ENCODE measurements around the gene VANGL1.

VANGL1 gene

DNA sequence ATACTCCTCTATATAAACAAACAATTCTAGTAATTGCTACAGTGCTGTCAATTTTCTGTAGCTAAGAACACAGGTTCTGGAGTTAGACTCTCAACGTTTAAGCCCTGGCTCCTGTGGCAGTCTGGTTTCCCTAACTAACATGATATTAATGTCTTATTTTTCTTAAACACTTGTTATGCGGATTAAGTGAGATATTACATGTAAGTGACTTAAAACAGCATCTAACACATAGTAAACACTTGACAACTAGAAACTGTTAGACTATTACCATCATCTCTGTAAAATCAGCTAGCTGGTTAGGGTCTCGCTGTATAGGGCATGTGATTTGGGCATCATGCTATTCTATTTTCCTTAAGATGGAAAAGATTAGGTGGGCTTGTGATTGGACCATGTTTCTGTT, 2.3 kb downstream of the VANGL1 start:
- no peak for DNase-seq (ENCODE audit: low read depth)

DNA sequence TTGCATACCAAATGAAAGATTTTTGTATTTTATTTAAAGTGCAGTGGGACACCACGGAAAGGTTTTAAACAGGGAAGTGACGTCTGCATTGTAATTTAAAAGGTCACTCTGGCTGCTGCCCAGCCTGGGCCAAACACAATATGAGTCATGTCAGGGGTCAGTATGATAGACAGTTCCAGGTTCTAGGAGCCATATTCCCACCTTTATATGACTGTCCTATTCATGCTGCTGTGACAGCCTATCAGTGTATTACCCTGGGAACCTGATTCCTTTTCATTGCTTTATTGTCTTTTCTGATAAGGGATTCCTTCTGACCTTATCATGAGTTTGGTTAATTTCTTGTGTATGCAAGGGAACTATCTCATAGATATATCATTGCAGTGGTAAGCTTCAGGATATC, 5.3 kb downstream of the VANGL1 start:
- DNase-seq (ENCODE audit: low read depth), result no peak

DNA sequence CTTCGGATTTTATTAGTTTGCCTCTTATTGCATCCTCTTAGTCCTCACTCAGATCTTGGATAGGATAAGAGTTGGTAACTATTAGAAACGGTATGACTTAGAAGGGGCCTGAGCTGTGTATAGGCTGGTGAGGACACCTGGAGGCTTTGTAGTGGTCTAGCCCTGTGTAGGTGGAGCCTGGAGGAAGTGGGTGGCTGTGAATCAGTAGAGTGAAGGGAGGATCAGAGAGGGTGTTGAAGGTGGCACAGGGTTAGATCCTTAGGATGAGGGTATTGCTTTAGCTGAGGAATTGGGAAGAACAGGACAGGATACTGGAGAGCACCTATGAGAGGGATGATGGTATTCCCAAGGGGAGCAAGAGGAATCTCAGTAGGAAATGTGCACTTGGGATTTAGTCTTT, 5.7 kb downstream of the VANGL1 start:
- DNase-seq (ENCODE audit: low read depth), result no peak

DNA sequence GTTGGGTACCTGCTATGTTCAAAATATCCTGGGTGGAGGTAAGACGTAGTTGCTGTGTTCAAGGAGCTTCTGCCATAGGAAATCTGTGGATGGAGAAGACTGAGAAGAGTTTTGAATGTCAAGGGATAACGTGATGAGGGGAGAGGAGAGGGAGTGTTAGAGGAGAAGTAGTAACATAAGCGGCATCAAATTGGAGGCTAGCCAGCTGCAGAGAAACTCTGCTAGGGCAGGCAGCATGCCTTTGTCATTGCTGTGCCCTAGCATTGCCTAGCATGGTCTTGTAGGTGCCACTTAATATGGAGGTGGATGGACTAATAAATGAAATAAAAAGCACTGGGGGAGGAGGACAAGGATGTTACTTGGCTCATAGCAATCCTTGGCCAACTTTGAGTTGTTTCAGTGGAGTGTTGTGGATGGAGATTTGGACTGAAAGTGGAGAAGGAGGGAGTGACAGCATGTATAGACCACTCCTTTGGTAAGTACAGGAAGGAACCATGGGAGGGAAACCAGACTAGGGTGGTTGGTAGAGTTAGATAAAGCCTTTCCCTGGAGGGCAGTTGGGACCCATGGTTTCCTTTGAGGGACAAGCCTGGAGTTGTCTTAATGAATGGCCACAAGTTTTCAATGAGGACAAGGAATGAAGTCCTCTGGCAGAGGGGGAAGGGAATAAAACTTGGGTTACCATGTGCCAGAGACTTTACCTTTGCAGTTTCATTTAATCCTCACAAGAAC, 6.3 kb downstream of the VANGL1 start:
- no peak for DNase-seq (ENCODE audit: low read depth)

DNA sequence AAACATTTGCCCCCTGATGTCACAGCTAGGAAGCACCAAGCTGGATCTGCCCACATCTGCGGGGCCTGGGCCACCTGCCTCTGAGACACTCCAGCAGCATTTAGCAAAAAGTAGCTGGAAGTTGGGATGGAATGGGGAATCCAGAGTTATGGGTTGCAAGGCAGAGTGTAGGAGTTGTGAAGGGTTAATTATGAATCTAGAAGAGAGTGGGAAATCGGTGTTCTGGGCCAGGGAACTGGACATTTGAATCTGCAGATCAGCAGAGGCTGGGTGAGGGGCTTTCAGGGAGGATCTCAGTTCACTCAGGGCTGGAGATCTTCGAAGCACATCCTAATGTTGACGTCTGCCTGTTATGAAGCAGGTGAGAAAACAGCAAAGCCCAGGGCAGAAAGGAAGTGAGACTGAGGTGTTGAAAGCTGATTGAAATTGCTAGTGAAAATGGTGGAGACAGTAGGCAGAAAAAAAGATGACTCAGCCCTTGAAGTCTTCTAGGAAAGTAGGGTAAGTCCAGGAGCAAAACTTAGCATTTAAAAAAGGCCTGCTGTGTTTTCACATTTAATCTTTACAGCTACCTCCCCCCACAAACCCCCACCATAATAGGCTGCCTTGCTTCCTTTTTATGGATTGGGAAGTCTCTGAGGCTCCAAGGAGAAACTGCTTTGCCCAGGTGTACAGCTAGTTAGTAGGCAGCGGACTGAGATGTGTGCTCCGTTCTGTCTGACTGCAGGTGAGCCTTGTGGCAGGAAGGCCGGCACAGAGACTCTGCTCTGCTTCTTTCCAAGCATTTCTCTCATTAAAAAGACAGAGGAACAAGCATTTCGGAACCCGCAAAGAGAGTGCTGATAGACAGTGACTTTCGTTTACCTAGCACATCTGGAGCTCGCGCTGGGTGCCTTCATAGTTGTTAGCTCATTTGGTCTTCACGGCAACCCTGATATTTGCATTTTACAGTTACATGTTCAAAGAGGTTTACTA, 7.2 kb downstream of the VANGL1 start:
- no peak for DNase-seq (ENCODE audit: low read depth)

DNA sequence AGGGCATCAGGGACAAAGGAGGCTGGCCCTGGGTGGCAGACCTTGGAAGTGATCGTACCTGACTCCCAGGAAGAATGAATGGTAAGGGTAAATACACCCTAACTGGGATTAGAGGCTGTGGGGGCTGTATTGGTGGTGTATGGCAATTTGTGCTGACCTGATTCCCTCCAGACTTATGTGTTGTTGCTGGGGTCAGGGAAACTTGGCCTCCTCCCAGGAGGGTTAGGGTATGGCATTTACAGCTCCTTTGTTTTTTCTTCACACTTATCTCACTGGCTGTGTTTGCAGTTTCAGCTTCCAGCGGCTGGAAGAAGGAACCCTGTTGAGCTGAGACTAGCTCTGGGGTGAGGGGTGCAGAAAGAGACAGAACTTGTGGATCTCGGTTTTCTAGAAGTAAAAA, 8.2 kb downstream of the VANGL1 start:
- no peak for DNase-seq (ENCODE audit: low read depth)

DNA sequence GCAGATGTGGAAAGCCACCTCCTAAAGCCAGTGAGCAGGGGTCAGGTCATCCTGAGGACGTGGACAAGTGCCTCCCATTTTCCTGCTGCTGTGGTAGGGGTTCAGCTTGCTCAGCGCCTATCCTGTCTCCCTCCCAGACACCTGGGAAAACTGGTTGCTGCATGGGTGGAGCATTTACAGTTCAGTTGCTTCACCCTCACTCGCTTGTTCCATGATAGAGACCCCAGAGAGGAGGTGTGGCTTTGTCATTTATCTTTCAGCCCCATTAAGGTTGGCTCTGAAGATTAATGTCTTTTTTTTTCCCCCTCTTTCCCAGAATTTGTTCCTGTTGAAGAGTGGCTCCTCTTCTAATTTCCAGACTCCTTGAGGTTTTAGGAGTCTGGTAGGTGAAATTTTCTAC, 9.2 kb downstream of the VANGL1 start:
- no peak for DNase-seq (ENCODE audit: low read depth)

DNA sequence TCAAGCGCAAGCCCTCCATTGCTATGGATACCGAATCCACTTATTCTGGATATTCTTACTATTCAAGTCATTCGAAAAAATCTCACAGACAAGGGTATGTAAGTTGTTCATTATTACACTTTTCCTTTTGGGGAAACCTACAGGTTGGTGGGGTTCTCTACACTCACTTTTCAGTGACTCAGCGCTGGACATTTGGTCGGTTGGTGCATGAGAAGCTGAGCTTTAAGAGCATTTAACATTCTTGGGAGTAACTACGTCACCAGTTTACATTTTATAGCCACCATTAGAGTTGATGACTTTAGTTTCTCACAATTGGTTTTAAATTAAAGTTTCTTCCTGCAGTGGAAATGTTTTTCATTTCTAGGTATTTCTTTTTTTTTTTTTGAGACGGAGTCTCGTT, 9.6 kb downstream of the VANGL1 start:
- no peak for DNase-seq (ENCODE audit: low read depth)

DNA sequence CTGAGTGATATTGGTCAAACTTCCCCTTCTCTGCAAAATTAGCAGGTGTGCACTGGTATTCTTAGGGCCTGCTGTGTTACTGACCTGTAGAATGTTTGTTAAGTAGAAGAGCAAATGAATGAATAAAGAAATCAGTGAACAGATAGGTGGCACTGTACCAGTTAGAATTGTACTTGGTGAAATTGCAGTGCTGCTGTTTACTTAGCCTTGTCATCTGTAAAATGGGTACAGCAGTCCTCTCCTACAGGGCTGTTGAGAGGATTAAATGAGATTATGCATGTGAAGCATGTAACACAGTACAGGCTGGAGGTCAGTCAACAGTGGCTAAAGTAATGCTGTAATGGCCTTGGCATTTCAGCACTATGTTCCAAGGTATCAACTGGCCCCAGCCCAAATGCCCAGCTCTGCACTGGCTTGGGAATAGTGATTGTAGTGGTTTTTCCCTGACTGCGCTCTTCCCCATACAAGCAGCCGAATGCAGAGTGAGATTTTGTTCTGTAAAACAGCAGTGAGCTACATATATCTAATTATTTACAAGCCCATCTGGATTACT, 10.5 kb downstream of the VANGL1 start:
- no peak for DNase-seq (ENCODE audit: low read depth)

DNA sequence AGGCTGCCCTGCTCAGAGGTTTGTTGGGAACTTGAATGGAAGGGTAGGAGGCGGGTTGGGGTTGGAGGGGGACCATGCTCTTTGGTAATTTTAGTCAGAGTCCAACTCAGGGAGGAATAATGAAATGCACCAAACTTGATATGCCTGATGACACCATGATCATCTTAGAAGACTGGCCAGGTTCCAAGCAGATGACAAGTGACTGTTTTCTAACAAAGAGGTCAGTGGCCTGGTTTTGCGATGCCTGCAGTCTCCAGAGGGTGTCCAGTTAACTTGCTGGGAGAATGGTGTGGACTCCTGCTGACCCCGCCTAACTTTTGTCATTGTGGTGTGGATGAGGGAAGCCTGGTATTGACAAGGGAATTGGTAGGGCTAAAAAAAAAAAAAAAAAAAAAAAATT, 12.4 kb downstream of the VANGL1 start:
- DNase-seq (ENCODE audit: low read depth), result no peak

DNA sequence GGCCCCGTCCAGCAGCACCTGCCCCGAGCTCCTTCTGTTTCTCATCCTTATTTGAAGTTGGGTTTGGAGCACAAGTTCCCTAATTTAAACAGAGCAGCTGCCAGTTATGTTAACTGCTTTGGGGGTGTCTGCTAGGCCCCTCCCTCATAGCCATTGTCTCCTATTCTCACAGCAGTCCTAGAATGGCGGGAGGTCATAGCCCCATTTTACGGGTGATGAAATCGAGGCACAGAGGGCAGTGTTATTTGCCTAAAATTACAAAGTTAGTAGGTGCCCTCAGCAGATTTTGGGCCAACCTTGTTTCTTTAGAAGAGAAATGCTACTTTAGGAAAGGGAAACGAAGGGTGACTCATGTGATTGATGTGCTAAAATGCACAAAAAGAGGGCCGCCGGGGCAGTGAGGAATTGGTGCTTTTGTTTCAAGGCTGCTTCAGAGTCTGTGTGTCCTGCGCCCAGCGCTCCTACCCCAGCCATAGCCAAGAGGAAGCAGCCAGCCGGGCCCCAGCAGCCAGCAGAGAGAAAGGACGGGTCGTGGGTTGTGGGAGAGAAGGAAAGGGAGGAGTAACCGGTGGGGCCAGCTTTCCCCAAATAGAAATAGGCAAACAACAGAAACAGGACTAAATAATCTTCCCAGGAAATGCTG, 13.0 kb downstream of the VANGL1 start:
- no peak for DNase-seq (ENCODE audit: low read depth)

DNA sequence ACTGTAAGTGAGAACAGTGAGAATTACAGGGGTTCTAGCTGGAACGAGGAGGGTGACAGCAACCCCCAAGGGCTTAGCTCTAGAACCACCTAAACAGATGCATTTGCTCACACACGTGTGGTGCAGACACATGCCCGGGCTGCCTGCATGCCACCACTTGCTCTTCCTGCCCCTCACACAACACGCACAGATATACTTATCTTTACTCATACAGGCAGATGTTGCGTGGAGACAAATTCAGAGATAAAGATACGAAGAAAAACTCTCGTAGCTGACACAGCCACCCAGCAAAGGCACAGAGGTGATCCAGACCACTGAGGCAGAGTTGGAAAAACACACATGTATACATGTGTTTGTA, 13.5 kb downstream of the VANGL1 start:
- no peak for DNase-seq (ENCODE audit: low read depth)

DNA sequence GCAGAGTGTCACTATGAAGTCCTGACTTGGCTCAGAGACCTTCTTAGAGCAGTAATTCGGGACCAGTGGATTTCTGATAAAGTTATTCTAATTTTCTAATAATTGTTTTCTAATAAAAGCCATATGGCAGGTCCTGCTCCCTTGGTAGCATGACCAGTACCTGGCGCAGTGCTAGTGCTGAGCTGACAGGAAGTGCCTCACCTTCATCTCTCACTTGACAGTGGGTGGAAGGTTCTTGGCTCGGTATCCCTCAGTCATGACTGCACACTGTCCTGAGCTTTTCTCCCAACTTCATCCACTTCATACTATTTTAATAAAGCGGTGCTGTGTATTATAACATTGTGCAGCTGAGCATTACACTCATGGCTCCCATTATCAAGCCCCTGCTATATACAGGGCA, 14.1 kb downstream of the VANGL1 start:
- no peak for DNase-seq (ENCODE audit: low read depth)

DNA sequence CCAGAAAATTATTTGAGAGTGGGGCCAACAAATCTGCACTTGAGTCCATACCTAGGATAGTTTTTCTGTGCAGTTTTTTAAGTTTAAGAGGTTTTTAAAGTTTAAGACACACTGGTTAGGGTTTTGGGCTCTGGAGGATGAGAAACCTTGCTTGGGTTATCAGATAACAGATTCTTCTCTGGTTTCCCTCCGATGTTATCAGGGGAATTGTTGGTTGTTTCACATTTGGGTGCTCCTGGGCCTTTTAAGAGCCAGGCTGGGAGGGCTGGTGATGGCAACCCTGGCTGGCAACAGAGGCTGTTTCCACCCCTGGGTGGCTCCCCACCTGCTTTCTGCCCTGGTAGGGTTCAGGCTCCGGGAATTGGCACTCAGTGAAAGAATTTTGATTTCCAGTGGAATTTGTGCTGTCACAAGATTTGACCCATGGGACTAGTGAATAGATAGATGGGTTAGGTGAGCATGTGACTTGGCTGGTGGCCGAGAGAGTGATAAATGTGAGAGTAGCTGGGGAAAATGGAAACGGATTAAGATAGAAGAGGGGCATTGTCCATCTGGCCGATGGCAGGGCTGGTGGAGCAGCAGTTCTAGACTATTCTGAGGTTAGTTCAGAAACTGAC, 14.8 kb downstream of the VANGL1 start:
- no peak for DNase-seq (ENCODE audit: low read depth)

DNA sequence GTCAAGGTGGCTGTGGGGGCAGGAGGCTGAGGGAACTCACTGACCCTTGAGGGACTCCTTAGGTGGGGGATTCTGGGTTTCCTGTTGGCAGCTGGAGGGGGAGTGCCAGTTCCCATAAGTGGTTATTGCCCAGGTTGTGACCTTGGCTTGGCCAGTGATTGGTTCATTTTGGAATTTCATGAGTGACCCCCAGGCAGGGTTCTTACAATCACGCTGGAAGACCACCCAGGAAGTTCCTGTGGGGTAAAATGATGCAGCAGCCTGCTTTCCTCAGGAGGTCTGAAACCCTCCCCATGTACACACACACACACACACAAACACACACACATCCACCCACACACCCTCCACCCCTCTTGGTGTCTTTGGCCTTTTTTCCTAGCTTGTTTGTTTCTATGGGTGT, 16.9 kb downstream of the VANGL1 start:
- DNase-seq (ENCODE audit: low read depth), result no peak

DNA sequence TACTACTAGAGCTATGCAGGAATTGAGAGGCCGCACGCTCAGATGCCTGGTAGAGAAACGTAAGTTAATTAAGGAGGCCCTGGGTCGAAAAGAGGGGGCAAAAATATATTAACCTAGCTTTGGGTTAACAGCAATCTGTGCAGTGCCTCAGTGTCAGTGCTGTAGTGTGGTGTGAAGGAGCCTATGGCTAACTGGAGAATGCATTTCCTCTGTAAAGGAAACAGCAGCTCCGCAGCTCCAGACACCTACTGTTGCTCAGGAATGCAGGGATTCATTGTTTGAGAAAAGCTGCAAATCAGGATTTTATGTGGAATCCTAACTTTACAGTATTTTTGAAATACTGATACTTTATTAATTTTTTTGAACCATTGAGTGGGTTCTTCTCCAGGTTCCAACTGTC, 18.4 kb downstream of the VANGL1 start:
- DNase-seq (ENCODE audit: low read depth), result no peak

DNA sequence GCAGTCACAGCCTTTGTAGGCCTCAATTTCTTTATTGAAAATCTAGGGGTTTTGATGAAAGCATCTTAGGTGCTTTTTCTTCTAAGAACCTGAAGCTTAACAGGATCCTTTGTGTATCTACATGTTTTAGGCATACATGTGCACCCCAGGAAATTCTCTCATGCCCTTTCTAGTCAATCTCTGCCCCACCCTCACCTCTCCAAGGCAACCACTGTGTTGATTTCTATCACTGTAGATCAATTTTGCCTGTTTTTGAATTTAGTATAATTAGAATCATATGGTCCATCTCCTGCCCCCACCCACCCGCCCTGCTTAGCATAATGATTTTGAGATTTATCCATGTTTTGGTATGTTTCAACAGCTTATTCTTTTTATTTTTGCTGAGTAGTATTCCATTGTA, 19.4 kb downstream of the VANGL1 start:
- no peak for DNase-seq (ENCODE audit: low read depth)

DNA sequence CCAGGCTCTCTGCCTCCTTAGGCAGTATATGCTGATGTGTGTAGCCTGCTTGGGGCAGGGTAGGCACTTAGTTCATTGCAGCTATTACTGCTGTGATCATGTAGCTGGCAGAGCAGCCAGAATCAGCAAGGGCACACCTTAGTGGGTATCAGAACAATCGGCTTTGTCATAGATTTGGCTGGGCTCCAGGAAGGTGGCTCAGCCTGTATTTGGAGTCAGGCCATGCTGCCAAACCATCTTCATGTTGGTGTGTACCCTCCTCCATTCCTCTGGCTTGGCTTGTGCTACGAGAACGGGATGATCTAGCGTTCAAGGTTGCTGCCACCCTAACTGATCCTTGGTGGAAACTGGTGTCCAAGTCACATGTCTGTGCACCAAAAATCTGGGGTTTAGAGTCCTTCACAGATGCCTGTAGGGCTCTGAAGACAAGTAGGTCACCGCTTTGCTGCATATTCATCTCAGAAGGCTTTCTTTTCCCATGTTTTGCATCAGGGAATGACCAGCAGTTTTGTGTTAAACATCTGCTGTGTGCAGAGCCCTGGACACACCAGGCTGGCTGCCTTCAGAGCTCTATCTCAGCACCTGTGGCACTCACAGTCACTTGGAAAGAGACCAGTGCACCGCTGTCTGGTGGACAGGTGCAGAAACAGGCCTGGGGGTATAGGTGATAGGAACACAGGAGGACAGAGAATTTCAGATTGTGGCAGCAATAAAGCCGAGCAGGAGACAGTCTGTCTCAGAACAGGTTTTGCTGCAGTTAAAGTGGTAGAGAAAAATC, 23.7 kb downstream of the VANGL1 start:
- DNase-seq (ENCODE audit: low read depth), result no peak

DNA sequence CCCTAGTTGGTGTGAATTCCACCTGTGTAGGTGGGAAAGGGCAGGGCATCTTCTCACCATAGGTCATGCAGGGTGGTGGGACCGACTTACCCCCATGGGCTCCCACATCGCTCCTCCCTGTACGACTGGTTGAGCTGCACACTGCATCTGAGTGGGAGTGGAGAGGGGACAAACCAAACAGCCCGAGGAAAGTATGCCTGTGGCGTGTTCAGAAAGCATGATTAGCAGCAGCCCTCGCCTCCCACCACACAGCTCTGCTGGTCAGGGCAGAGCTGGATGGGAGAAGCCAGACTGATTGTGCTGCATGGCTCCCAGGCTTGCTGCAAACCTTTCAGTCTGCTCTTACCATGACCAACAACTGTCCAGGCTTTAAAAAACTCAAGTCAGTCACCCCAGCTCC, 24.4 kb downstream of the VANGL1 start:
- DNase-seq (ENCODE audit: low read depth), result no peak

DNA sequence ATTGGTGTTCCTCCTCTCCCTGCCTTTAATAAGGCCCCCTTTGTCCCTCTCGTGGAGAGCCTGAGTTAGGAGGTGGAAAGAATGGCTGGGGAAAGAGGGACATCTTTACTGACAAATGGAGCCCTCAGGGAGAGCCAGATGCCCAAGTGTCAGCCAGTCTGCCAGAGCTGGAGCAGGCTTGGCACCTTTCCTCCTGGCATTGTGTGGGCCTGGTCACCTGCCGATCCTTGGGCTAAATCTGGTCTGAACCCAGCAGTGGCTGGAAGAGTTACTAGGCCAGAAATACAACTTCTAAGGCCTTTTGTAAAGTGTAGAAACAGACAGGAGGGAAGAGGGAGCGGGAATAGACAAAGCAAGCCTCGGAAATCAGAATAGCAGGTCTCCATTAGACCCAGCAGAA, 24.9 kb downstream of the VANGL1 start:
- DNase-seq (ENCODE audit: low read depth), result no peak

DNA sequence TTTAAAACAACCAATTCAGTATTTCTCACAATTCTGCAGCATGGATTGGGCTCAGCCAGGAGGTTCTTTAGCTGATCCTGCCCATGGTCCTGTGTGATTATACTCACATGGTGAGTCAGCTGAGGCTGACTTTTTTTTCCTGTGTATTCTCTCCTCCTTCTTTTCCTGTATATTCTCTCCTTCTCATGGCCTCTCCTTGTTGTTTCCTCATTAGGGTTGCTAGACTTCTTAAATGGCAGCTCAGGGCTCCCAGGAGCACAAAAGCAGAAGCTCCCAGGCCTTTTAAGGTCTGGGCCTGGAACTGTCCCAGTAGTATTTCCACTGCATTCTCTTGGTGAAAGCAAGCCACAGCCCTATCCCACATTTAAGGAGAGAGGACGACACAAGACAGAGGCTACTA, 26.8 kb downstream of the VANGL1 start:
- DNase-seq (ENCODE audit: low read depth), result no peak
